Neural progenitor cell (in vitro differentiated cells): Measurements from ENCODE around the gene KCNQ1.

Experiments used
- CTCF ChIP-seq: fragments of 200-600 bp; sonication (generic); IDR thresholded peaks from 2 replicates; pipeline ENCODE4 v1.5.1; 2017; ENCODE audit warnings: antibody characterized with exemption, mild to moderate bottlenecking
- EZH2 ChIP-seq: fragments of 200-600 bp; sonication (generic); IDR thresholded peaks from 2 replicates; pipeline ENCODE4 v1.6.1; 2017; ENCODE audit warnings: antibody characterized with exemption, mild to moderate bottlenecking, moderate library complexity
- EZH2phosphoT487 ChIP-seq: fragments of 200-600 bp; sonication (generic); IDR thresholded peaks from 2 replicates; pipeline ENCODE4 v1.6.1; 2017; ENCODE audit warnings: antibody characterized with exemption

GRCh38 chr11:2862395-2863275, 417.8 kb downstream of the KCNQ1 start:
- TF ChIP-seq CTCF, result peak; percentile 25
- TF ChIP-seq EZH2, result no peak
- no peak for TF ChIP-seq EZH2phosphoT487
